ENCODE measurements around the gene GNB1.
A peak's percentile ranks its signal among the peaks of the same experiment; 100 is the strongest.
"Not testable (repeated sequence)": the region's sequence is repeated elsewhere in the genome, so short reads cannot be mapped to it uniquely, and the experiment has no call there.

GNB1 gene

DNA sequence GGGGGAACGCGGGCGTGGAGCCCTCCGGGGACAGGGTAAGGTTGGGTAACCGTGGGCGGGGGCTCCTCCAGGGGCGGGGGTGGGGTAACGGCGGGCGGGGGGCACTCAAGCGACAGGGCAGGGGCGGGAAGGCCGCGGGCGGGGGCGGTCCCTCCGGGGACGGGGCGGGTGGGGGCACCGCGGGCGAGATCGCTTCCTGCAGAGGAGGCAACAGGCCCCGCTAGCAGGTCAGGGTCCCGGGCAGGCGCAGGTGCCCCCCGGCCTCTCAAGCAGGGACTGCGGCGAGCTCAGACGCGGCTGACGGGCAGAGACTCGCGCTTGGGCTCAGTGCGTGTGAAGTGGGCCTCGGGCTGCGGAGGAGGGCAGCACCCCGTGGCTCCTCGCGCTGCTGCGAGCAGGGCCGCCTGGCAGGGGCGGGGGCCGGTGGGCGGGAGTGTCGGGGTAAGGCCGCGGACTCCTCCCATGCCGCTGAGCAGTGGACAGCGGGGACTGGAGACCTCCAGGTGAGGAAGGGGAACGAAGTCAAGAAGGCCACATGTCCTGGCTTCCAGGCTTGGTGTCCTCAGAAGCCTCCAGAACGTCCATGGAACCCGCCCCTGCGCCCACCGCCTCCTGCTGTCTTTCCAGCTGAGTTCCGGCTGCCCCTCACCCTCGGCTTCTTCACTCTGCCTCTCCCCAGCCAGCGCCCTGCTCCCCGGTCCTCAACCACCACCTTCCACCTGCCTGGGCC, 627 bp upstream of the GNB1 start:
- DNase-seq (ENCODE audit: low read depth in 3 of 3) = peak; percentile 50 to 76 (median 55)

DNA sequence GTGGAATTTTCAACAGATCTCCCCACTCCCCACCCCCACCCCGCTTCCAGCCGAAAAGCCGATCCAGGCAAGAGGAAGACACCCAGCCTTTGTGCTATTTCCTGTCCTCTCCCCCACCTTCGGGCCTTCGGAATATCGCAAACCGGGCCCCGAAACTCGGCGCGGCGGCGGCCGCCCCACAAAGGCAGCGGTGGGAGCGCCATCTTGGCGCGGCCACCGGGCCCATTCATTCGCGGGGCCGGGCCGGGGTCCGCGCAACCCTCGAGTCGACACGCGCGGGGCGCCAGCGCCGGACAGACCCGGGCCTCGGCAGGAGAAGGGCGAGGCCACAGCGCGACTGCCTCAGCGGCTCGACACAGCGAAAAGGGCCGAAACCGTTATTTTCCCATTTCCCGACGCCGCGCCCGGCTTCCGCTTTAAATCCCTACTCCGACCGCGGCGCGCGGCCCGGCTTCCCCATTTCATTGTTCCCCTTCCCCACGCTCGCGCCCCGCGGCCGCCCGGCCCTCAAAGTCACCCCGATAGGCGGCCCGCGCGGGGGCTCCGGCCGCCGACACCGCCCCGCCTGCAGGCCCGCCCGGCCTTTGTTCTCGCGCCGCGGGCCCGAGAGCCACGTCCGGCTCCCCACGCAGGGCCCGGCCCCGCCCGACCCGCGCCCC, 911 bp downstream of the GNB1 start:
- DNase-seq (ENCODE audit: low read depth in 3 of 3) = peak in 1 of 3 experiments; percentile 38

- DNase-seq (ENCODE audit: low read depth in 3 of 3) = no peak
Observed at GRCh38 chr1:1889090-1889750, 1.7 kb downstream of the GNB1 start.

GRCh38 chr1:1883890-1884289, 7.0 kb downstream of the GNB1 start:
- DNase-seq (ENCODE audit: low read depth in 3 of 3) = not testable (repeated sequence)

DNA sequence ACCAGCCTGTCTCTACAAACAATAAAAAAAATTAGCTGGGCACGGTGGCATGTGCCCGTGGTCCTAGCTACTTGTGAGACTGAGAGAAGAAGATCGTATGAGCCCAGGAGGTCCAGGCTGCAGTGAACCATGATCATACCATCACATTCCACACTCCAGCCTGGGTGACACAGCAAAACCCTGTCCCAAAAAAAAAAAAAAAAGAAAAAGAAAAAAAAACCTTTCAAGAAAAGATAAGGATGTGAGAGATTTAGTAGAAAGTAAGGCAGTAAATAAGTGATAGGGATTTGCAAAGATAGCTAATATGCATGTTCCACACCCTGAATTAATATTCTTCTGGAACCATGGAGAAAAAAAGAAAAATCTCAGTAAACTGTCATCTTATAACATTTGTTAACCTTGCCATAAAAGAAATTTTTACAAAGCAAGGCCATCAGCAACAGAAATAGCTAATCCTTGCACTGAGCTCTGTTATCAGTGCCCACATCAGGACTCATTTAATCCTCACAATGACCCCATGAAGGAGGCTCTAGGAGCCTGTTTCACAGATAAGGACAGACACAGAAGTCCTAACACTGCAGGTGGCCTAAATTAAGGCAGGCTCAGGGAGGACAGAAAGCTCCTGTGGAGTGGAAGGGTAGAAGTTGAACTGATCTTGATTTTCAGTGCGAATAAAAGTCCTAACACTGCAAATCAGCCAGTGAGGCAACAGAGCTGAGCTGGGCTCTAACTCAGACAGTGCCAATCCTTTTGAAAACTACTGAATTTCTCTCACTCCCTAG, 7.6 kb downstream of the GNB1 start:
- DNase-seq (ENCODE audit: low read depth in 3 of 3) = no peak

GRCh38 chr1:1881727-1882126, 9.2 kb downstream of the GNB1 start:
- no peak for DNase-seq (ENCODE audit: low read depth in 3 of 3)

DNA sequence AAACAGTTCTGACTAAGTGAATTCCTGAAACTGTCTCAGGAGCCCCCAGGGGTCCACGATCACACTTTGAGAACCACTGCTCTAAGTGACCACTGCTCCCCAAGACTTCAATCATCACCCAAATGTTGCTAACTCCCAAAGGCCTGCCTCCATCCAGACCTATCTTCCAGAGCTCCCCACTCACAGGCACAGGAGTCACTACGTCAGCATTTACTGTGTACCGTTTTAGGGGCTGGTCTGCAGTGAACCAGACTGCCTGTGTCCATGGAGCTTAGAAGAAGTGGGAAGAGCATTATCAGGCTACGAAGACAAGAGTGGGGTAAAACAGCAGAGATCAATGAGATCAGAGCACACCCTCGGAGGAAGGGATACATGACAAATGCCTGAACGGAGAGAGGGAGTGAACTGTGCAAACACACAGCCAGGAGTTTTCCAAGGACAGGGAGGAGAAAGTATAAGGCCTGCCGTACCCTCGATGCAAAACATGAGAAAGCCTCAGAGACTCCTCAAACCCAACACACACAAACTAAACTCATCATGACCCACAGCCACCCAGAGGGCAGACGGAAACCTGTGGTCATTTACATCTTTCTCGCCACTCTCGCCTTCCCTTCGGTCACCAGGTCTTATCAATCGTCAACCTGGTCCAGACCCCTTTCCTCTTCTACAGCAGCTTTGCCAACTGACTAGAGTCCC, 10.1 kb downstream of the GNB1 start:
- no peak for DNase-seq (ENCODE audit: low read depth in 3 of 3)

- no peak for DNase-seq (ENCODE audit: low read depth in 3 of 3)
Observed at GRCh38 chr1:1879942-1880341, 10.9 kb downstream of the GNB1 start.

DNA sequence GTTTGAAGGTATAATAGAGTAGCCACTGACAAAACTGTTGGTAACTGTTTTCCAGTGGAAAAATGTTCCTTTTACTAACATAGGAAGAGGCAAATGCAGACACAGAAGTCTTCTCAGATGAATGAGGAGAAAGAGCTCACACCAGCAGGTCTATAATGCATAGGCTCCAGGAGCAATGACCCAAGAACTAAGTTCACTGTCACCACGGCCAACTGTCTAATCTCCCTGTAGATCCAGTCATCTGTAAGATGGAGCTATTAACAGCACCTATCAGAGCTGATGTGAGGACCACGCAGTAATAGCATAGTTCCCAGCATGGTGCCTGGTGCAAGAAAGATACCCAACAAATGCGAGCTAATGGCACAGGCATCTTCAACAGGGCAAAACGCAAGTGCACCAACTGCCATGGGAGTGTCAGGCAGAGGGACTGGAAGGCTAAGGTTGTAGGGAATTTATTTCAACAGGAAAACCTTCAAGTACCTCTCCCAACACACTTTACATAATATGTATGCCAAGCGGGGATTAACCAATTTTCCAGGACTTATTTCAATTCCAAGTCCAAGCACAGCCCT, 12.9 kb downstream of the GNB1 start:
- DNase-seq (ENCODE audit: low read depth in 3 of 3) = no peak

GRCh38 chr1:1876335-1876930, 14.5 kb downstream of the GNB1 start:
- DNase-seq (ENCODE audit: low read depth in 3 of 3) = no peak

GRCh38 chr1:1875932-1876331, 15.0 kb downstream of the GNB1 start:
- no peak for DNase-seq (ENCODE audit: low read depth in 3 of 3)

GRCh38 chr1:1874901-1875300, 16.0 kb downstream of the GNB1 start:
- no peak for DNase-seq (ENCODE audit: low read depth in 3 of 3)

DNA sequence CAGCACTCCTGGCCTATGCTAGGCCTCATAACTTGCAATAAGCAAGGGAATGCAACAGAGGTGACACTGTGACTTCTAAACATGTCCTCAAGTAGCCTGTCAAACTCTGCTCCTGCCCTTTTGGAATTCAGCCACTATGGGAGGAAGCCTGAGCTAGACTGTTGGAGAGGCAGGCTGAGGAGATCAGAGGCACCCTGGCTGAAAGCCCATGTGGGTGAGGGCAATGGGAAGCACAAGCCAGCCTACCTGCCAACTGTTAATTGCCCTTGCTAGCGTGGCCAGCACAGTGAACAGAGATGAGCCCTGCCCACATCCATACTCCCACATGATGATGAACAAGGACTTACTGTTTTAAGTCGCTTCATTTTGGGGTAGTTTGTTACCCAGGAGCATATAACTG, 17.7 kb downstream of the GNB1 start:
- no peak for DNase-seq (ENCODE audit: low read depth in 3 of 3)

DNA sequence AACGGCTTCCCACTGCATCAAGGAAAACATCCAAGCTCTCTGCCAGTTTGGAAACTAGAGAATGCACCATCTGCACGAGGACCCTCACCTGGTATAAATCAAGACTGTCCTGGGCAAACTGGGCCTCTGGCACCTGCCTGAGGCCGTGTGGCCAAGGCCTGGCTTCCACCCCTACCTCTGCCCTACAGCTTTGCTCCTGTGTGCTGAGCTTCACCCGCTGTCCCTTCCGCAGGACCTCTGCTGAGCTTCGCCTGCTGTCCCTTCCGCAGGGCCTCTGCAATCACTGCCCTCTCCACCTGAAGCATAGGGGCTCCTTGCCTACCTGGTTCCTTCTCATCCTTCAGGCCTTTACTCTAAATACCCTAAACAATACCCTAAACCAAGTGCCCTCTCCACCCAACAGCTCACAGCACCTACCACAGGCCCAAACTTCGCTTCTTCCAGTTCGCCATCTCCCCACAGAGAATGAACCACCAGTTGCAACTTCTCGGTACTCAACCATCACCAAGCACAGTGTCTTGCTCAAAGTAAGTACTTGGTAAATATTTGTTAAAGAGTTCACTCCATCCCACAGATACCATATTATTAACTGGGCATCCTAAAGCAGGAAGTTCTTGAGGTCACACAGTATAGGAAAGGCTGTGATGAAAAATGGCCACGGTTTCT, 18.4 kb downstream of the GNB1 start:
- DNase-seq (ENCODE audit: low read depth in 3 of 3) = no peak

- no peak for DNase-seq (ENCODE audit: low read depth in 3 of 3)
Observed at GRCh38 chr1:1869469-1869868, 21.4 kb downstream of the GNB1 start.

GRCh38 chr1:1867164-1867563, 23.7 kb downstream of the GNB1 start:
- no peak for DNase-seq (ENCODE audit: low read depth in 3 of 3)

GRCh38 chr1:1862905-1863547, 27.9 kb downstream of the GNB1 start:
- DNase-seq (ENCODE audit: low read depth in 3 of 3) = no peak

- DNase-seq (ENCODE audit: low read depth in 3 of 3) = not testable (repeated sequence)
Observed at GRCh38 chr1:1861761-1862310, 29.1 kb downstream of the GNB1 start.

DNA sequence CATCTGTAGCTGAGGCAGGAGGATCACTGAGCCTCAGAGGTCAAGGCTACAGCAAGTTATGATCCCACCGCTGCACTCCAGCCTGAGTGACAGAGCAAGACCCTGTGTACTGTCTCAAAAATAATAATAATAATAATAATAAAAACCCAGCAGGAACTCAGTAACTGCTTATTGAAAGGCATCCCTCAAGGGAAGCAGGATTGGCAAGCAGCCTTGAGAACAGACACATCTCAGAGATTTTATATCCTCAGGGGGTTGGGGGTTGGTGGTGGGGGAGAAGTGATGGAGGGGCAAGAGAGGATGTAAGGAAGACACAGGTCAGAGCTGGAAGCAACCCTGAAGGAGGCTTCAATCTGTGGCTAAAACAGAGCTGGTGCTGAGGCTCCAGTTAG, 29.6 kb downstream of the GNB1 start:
- DNase-seq (ENCODE audit: low read depth in 3 of 3) = no peak
